Body of pancreas (tissue), 4 donors: ENCODE results near the gene LAMA5.

Experiments
- CTCF ChIP-seq, 7 experiments: fragments of 450-650 bp in 4 of 7; fragments of 200-600 bp in 3 of 7; sonication (generic) in 3 of 7; IDR thresholded peaks; one replicate each; pipeline ENCODE4 v1.5.1; 2016 to 2019; ENCODE audit warnings: antibody characterized with exemption in 7 of 7
- POLR2A ChIP-seq, 3 donors: fragments of 450-650 bp; IDR thresholded peaks; one replicate each; pipeline ENCODE4 v1.6.1; 2016; ENCODE audit warnings: antibody characterized with exemption in 3 of 3, mild to moderate bottlenecking in 2 of 3

GRCh38 chr20:62328684-62329388, 38.3 kb downstream of the LAMA5 start:
- TF ChIP-seq CTCF (IDR thresholded peaks at IDR 0.05) (no peak), POLR2A (IDR thresholded peaks at IDR 0.05) (no peak)
